Activated CD4-positive, alpha-beta T cell treated with anti-CD3 and anti-CD28 coated beads, Interleukin-2, amount 50 U/mL, for 48 hours (primary cell): Measurements from ENCODE around the gene IL1RL1.

Experiments used
- DNase-seq, 2 experiments: peaks; one replicate each; pipeline ENCODE4 v3.0.0-alpha.2; 2020

The IL1RL1 gene

DNA sequence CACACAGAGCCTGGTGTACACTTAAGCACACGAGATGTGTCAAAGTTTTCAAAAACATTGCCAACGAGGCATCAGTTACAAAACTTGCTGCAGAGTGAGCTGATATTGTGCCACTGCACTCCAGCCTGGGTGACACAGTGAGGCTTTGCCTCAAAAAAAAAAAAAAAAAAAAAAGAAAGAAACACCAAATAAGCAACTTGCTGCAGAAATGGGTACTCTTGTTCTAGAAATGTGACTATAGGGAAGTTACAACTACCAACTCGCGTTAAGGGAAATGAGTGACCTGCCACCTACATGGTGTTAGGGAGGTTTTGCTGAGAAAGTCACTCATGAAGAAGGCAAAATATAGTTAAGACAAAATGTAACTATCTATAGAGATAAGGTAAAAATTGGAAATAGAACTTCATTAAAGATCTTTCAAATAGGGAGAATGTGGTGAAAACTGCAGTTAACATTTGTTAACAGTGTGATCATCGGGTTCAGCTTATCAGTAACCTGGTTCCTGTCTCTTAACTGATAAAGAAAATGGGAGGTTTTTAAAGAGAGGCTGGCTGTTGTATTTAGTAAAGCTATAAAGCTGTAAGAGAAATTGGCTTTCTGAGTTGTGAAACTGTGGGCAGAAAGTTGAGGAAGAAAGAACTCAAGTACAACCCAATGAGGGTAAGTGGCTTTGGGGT, at the start of gene IL1RL1:
IL1RL1 (plus strand) TSS at position 600 of the 677 bp plus-strand sequence. CDS start 26,702 bp downstream, outside the sequence.
- DNase-seq = no peak

GRCh38 chr2:102262216-102263129, 48.9 kb upstream of the IL1RL1 start:
- DNase-seq = no peak

DNA sequence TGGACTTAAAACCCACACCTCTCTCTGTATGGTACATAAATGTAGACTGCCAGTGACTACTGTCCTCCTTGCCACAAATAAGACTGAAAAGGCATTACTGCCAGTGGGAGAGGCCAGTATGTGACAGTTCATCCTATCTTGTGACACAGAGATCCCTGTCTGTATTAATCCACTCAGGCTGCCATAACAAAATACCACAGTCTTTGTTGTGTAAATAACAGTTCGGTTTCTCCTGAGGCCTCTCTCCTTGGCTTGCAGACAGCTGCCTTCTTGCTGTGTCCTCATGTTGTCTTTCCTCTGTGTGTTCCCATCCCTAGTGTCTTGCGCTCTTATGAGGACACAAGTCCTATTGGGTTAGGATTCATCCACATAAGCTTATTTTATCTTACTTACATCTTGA, 46.4 kb upstream of the IL1RL1 start:
- DNase-seq = no peak

DNA sequence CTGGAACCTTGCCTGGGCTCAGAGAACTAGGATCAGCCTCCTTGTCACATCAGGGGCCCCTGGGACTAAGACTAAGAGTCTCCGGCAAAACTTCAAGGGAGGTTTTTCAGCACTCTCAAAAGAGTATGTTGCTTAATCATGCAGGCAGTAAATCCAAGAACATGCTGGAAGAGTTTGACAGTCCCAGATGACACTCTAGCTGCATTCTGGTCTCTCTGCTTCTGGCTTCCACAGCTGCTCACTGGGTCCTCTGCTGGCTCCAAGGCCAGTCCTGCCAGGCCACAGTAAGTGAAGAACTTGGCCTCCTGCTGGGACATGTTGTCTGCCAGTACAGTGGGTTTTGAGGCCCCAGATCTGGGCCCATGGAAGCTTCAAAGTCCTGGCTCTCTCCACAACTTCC, 45.2 kb upstream of the IL1RL1 start:
- no peak for DNase-seq

- DNase-seq = no peak
Measured at GRCh38 chr2:102267774-102268173, 43.6 kb upstream of the IL1RL1 start.

GRCh38 chr2:102268510-102269199, 42.7 kb upstream of the IL1RL1 start:
- no peak for DNase-seq

- DNase-seq = no peak
Measured at GRCh38 chr2:102269200-102269524, 42.2 kb upstream of the IL1RL1 start.

- DNase-seq = no peak
Measured at GRCh38 chr2:102271844-102272243, 39.5 kb upstream of the IL1RL1 start.

- no peak for DNase-seq
Measured at GRCh38 chr2:102273619-102274211, 37.6 kb upstream of the IL1RL1 start.

GRCh38 chr2:102276549-102277201, 34.7 kb upstream of the IL1RL1 start:
- no peak for DNase-seq

DNA sequence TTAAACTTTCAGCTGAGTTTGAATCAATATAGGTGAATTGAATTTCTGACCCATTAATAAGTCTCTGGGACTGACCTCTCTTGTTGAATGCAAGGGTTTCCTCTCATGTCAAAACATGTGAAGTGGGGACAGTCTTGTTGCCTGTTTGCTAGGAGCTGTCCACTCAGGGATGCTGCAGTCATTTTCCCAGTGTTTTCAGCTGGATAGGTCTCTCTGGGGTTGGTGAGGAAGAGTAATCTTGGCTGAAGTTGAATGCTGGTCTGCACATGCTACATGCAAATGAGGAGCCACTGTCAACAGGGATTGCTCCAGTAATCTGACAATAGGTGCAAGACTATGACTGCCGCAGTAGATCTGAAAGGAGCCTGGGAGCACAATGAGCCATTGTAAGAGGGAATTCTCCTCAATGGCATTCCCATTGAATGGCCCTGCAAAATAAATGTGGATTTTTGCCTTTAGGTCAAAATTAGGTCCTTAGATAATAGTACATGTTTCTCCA, 34.1 kb upstream of the IL1RL1 start:
- no peak for DNase-seq

- no peak for DNase-seq
Measured at GRCh38 chr2:102278720-102279390, 32.5 kb upstream of the IL1RL1 start.

DNA sequence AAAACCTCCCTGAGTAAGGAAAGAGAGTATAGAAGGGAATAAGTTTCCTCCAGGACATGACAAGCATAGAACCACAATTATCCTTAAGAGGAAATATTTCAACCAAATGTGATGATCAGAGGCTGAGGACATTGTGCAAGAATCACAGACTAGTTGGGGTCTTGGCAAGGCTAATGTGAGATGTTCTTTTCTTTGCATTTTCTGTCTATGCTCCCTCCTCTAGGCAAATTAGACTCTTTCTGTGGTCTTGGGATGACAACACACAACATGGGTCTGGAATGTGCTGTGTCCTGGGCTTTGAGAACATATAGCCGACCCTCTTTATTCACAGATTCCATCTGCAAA, 32.0 kb upstream of the IL1RL1 start:
- DNase-seq = no peak

- no peak for DNase-seq
Measured at GRCh38 chr2:102282678-102283091, 28.7 kb upstream of the IL1RL1 start.

GRCh38 chr2:102283996-102284395, 27.4 kb upstream of the IL1RL1 start:
- DNase-seq = no peak

- DNase-seq = no peak
Measured at GRCh38 chr2:102284611-102285010, 26.8 kb upstream of the IL1RL1 start.

- no peak for DNase-seq
Measured at GRCh38 chr2:102285368-102285767, 26.0 kb upstream of the IL1RL1 start.

GRCh38 chr2:102286041-102286440, 25.3 kb upstream of the IL1RL1 start:
- no peak for DNase-seq

DNA sequence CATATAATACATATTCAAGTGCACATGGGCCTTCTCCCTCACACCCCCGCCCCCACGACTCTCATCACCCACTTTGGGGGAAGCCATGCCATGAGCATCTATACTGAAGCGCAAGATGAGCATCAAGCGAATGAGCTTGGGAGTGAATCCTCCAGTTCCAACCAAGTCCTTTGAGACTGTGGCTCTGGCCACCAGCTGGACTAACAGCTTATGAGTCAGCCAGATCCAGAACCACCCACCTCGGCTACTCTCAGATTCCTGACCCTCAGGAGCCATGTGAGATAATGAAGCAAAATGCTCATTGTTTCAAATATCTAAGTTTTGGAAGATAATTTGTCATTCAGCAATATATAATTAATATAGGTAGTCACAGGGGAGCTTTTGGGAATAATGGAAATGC, 22.2 kb upstream of the IL1RL1 start:
- DNase-seq = no peak

DNA sequence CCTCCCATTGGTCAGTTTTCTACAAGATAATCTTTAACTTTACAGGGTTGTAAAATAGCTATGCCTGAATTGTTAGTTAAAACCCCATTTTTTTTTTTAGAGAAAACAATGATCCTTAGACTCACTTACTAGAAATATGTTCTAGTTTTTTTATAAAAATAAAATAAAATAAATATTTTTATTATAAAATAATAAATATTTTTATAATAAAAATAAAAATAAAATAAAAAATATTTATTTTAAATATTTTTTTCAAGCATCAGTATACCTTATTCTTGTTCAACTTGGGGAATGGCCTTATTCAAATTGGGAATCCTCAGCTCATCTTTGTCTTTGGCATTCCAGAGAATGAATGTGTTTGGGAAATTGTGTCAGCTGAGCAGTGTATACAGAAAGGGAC, 20.8 kb upstream of the IL1RL1 start:
- no peak for DNase-seq

GRCh38 chr2:102291319-102292075, 19.9 kb upstream of the IL1RL1 start:
- no peak for DNase-seq
